ENCODE measurements around the gene AGAP1. TPM values are rescaled to one million over a fixed set of nuclear protein-coding genes. Genes with fewer than 3 reads are reported as not detected.

The AGAP1 gene
- total RNA-seq, 1 experiment from 2014 or later, result 25.8 TPM

GRCh38 chr2:236085211-236085610, 591.4 kb downstream of the AGAP1 start:
- no peak for TF ChIP-seq CTCF (conservative IDR thresholded peaks at IDR 0.05)
- Histone ChIP-seq H3K4ac (ENCODE audit: low read depth, low read length) (no peak overlapping the region; the same call in 1 of the 2 replicates), H3K9ac (ENCODE audit: extremely low read depth, insufficient read length, low read length) (no peak overlapping the region), H3K9me3 (ENCODE audit: control insufficient read depth, low read depth, low read length) (no peaks in the 10 kb centered on the region), H3K27me3 (ENCODE audit: insufficient read depth, low read length) (no peaks in the 10 kb centered on the region), H4K91ac (ENCODE audit: insufficient read length, low read depth, low read length) (no peak overlapping the region), H4K8ac (replicated peaks; ENCODE audit: insufficient read length, low read depth, low read length) (no peak overlapping the region), H4K20me1 (ENCODE audit: control insufficient read depth, insufficient read depth, insufficient read length) (no peaks in the 10 kb centered on the region), H3K18ac (ENCODE audit: insufficient read length, low read depth, low read length) (no peak overlapping the region), H3K4me1 (ENCODE audit: insufficient read depth, low read length) (peaks cover 29% of the 10 kb centered on the region), H3K14ac (ENCODE audit: insufficient read depth, low read length) (no peak overlapping the region), H3T11ph (ENCODE audit: low read length) (no peak overlapping the region), H3K56ac (ENCODE audit: insufficient read length, low read depth, low read length) (no peak overlapping the region), H2BK20ac (ENCODE audit: low read depth, low read length, poor library complexity, severe bottlenecking) (no peak overlapping the region), H2AFZ (ENCODE audit: low read length) (no peak overlapping the region), H3K79me2 (ENCODE audit: insufficient read depth, low read length) (no peaks in the 10 kb centered on the region), H3K27ac (ENCODE audit: insufficient read length, low read depth, low read length) (peak overlapping the region; percentile 58), H3K23ac (ENCODE audit: insufficient read length, low read depth, low read length) (no peak overlapping the region), H3K23me2 (ENCODE audit: insufficient read length, low read depth, low read length, poor library complexity, severe bottlenecking) (no peaks in the 10 kb centered on the region), H2BK12ac (ENCODE audit: insufficient read length, low read depth, low read length) (no peak overlapping the region), H3K4me2 (ENCODE audit: insufficient read depth, insufficient read length, low read length) (no peak overlapping the region), H4K5ac (ENCODE audit: insufficient read length, low read depth, low read length) (no peak overlapping the region), H2AK5ac (ENCODE audit: insufficient read length, low read length) (no peak overlapping the region), H2BK5ac (ENCODE audit: insufficient read length, low read length) (no peak overlapping the region), H3K79me1 (ENCODE audit: insufficient read depth, low read depth, low read length, poor library complexity, severe bottlenecking) (no peaks in the 10 kb centered on the region), H2BK120ac (ENCODE audit: low read depth, low read length, poor library complexity, severe bottlenecking) (no peak overlapping the region), H2BK15ac (ENCODE audit: low read depth, low read length) (no peak overlapping the region)
- no CpG with 5 or more reads among the region's 2 CpGs for WGBS (ENCODE audit: extremely low coverage, insufficient read length, low lambda C conversion rate)
- DNase-seq, result no peak
- H3K4me1 Mint-ChIP-seq, result peaks cover 56 to 62% of the 10 kb centered on the region in 2 experiments
- H3K27ac Mint-ChIP-seq, result peak overlapping the region in 2 of 3 experiments; percentile 63 to 90; a peak in 3 of 7 replicates
- H3K36me3 Mint-ChIP-seq (ENCODE audit: insufficient read depth in 1 of 3, low read depth in 3 of 3), result peaks cover 0 to 4% (median 1%) of the 10 kb centered on the region in 3 experiments; a peak in 2 of 7 replicates
- peaks cover 25% of the 10 kb centered on the region for H3K27me3 Mint-ChIP-seq (ENCODE audit: low read depth)
- H3K4me3 Mint-ChIP-seq, result no peak overlapping the region
- peaks cover 0 to 3% of the 10 kb centered on the region in 2 experiments; a peak in 1 of 5 replicates for H3K9me3 Mint-ChIP-seq

All from H9 (cell line).